ENCODE data around the gene ITGAD.

Gene ITGAD

DNA sequence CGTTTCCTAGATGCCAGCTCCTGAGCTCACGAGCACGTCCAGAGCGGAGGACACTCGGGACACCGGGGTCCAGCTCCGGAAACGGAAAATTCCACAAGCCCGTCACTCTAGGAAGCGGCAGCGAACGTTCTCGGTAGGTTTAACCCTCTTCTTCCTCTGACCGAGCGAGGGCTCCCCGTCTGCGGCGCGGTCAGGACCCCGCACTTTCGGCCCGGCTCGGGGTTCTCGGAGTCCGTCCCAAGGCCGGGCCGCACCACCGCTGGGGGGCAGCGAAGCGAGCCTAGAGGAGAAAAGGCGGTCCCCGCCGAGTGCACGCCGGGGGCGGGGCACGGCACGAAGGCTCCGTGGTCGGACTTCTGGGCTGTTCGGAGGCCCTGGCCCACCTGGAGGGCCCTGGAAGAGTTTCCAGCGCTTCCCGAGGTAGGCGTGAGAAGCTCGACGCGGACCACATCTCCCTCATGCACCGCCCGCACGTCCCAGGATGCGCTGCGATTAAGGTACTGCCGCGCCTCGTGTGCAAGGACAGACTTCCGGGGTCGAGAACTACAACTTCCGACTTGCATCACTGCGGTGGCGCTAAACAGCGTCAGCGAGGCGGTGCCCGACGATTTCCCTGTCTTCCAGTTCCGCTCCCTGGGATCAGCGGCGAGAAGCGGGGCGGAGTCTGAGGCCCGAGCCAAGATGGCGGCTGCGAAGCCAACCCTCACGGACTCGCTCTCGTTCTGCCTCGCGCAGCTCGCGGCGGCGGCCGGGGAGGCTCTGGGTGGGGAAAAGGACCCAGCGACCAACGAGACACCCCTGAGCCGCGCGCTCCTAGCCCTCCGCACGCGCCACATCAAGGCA, 65.9 kb downstream of the ITGAD start, which contains the start of gene ARMC5 (continued):
- TF ChIP-seq, protein P1, sequence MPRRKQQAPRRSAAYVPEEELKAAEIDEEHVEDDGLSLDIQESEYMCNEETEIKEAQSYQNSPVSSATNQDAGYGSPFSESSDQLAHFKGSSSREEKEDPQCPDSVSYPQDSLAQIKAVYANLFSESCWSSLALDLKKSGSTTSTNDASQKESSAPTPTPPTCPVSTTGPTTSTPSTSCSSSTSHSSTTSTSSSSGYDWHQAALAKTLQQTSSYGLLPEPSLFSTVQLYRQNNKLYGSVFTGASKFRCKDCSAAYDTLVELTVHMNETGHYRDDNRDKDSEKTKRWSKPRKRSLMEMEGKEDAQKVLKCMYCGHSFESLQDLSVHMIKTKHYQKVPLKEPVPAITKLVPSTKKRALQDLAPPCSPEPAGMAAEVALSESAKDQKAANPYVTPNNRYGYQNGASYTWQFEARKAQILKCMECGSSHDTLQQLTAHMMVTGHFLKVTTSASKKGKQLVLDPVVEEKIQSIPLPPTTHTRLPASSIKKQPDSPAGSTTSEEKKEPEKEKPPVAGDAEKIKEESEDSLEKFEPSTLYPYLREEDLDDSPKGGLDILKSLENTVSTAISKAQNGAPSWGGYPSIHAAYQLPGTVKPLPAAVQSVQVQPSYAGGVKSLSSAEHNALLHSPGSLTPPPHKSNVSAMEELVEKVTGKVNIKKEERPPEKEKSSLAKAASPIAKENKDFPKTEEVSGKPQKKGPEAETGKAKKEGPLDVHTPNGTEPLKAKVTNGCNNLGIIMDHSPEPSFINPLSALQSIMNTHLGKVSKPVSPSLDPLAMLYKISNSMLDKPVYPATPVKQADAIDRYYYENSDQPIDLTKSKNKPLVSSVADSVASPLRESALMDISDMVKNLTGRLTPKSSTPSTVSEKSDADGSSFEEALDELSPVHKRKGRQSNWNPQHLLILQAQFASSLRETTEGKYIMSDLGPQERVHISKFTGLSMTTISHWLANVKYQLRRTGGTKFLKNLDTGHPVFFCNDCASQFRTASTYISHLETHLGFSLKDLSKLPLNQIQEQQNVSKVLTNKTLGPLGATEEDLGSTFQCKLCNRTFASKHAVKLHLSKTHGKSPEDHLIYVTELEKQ (tag by site-specific recombination; IDR thresholded peaks at IDR 0.05; ENCODE audit: borderline replicate concordance), result no peak
- no peak for TF ChIP-seq BCL11B (tag by site-specific recombination; IDR thresholded peaks at IDR 0.05; ENCODE audit: low read depth)
- no peak for TF ChIP-seq ZNF514 (tag by site-specific recombination; IDR thresholded peaks at IDR 0.05)
- TF ChIP-seq ZNF23 (tag by site-specific recombination; IDR thresholded peaks at IDR 0.05; ENCODE audit: borderline replicate concordance), result no peak
- no peak for TF ChIP-seq PRDM1 (tag by site-specific recombination; IDR thresholded peaks at IDR 0.05)
- no peak for TF ChIP-seq FEZF1 (tag by site-specific recombination; IDR thresholded peaks at IDR 0.05)
- no peak for TF ChIP-seq ZNF426 (tag by site-specific recombination; IDR thresholded peaks at IDR 0.05)
- TF ChIP-seq ZNF394 (tag by site-specific recombination; IDR thresholded peaks at IDR 0.05; ENCODE audit: borderline replicate concordance), result peak; percentile 80; the same call in 1 of the 2 replicates
- no peak for TF ChIP-seq ZNF138 (tag by site-specific recombination; IDR thresholded peaks at IDR 0.05; ENCODE audit: borderline replicate concordance)
- no peak for TF ChIP-seq ZNF248 (tag by site-specific recombination; IDR thresholded peaks at IDR 0.05)
- TF ChIP-seq, protein P2, sequence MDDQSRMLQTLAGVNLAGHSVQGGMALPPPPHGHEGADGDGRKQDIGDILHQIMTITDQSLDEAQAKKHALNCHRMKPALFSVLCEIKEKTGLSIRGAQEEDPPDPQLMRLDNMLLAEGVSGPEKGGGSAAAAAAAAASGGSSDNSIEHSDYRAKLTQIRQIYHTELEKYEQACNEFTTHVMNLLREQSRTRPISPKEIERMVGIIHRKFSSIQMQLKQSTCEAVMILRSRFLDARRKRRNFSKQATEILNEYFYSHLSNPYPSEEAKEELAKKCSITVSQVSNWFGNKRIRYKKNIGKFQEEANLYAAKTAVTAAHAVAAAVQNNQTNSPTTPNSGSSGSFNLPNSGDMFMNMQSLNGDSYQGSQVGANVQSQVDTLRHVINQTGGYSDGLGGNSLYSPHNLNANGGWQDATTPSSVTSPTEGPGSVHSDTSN (CRISPR knock-in tag; IDR thresholded peaks at IDR 0.05), result peak; percentile 27
- TF ChIP-seq ZNF302 (tag by site-specific recombination; IDR thresholded peaks at IDR 0.05; ENCODE audit: low read depth), result no peak
- no peak for TF ChIP-seq ZNF585B (tag by site-specific recombination; IDR thresholded peaks at IDR 0.05)
- TF ChIP-seq ZNF366 (tag by site-specific recombination; conservative IDR thresholded peaks at IDR 0.05), result no peak
- TF ChIP-seq KLF1 (tag by site-specific recombination; IDR thresholded peaks at IDR 0.05), result peak; percentile 80
- TF ChIP-seq ZNF677 (tag by site-specific recombination; IDR thresholded peaks at IDR 0.05), result no peak
- TF ChIP-seq, protein P3, sequence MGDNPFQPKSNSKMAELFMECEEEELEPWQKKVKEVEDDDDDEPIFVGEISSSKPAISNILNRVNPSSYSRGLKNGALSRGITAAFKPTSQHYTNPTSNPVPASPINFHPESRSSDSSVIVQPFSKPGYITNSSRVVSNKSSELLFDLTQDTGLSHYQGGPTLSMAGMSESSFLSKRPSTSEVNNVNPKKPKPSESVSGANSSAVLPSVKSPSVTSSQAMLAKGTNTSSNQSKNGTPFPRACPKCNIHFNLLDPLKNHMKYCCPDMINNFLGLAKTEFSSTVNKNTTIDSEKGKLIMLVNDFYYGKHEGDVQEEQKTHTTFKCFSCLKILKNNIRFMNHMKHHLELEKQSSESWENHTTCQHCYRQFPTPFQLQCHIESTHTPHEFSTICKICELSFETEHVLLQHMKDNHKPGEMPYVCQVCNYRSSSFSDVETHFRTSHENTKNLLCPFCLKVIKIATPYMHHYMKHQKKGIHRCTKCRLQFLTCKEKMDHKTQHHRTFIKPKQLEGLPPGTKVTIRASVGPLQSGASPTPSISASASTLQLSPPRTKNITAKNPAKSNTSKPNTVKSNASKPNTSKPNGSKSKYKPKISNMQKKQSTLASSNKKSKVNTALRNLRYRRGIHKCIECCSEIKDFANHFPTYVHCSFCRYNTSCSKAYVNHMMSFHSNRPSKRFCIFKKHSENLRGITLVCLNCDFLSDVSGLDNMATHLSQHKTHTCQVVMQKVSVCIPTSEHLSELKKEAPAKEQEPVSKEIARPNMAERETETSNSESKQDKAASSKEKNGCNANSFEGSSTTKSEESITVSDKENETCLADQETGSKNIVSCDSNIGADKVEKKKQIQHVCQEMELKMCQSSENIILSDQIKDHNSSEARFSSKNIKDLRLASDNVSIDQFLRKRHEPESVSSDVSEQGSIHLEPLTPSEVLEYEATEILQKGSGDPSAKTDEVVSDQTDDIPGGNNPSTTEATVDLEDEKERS (tag by site-specific recombination; IDR thresholded peaks at IDR 0.05), result no peak
- TF ChIP-seq, protein P4, sequence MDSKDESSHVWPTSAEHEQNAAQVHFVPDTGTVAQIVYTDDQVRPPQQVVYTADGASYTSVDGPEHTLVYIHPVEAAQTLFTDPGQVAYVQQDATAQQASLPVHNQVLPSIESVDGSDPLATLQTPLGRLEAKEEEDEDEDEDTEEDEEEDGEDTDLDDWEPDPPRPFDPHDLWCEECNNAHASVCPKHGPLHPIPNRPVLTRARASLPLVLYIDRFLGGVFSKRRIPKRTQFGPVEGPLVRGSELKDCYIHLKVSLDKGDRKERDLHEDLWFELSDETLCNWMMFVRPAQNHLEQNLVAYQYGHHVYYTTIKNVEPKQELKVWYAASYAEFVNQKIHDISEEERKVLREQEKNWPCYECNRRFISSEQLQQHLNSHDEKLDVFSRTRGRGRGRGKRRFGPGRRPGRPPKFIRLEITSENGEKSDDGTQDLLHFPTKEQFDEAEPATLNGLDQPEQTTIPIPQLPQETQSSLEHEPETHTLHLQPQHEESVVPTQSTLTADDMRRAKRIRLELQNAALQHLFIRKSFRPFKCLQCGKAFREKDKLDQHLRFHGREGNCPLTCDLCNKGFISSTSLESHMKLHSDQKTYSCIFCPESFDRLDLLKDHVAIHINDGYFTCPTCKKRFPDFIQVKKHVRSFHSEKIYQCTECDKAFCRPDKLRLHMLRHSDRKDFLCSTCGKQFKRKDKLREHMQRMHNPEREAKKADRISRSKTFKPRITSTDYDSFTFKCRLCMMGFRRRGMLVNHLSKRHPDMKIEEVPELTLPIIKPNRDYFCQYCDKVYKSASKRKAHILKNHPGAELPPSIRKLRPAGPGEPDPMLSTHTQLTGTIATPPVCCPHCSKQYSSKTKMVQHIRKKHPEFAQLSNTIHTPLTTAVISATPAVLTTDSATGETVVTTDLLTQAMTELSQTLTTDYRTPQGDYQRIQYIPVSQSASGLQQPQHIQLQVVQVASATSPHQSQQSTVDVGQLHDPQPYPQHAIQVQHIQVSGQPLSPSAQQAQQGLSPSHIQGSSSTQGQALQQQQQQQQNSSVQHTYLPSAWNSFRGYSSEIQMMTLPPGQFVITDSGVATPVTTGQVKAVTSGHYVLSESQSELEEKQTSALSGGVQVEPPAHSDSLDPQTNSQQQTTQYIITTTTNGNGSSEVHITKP (tag by site-specific recombination; IDR thresholded peaks at IDR 0.05), result peak; percentile 92
- TF ChIP-seq GLIS1 (tag by site-specific recombination; IDR thresholded peaks at IDR 0.05), result peak; percentile 33; the same call in 1 of the 2 replicates
- TF ChIP-seq SP7 (tag by site-specific recombination; IDR thresholded peaks at IDR 0.05), result peak; percentile 65
- peak; percentile 61; the same call in 1 of the 2 replicates for TF ChIP-seq ZNF777 (tag by site-specific recombination; IDR thresholded peaks at IDR 0.05; ENCODE audit: borderline replicate concordance)
- TF ChIP-seq, protein P5, sequence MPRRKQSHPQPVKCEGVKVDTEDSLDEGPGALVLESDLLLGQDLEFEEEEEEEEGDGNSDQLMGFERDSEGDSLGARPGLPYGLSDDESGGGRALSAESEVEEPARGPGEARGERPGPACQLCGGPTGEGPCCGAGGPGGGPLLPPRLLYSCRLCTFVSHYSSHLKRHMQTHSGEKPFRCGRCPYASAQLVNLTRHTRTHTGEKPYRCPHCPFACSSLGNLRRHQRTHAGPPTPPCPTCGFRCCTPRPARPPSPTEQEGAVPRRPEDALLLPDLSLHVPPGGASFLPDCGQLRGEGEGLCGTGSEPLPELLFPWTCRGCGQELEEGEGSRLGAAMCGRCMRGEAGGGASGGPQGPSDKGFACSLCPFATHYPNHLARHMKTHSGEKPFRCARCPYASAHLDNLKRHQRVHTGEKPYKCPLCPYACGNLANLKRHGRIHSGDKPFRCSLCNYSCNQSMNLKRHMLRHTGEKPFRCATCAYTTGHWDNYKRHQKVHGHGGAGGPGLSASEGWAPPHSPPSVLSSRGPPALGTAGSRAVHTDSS (tag by site-specific recombination; IDR thresholded peaks at IDR 0.05), result no peak
- no peak for TF ChIP-seq ZFP3 (tag by site-specific recombination; IDR thresholded peaks at IDR 0.05; ENCODE audit: low read depth)
- no peak for TF ChIP-seq GFI1B (tag by site-specific recombination; IDR thresholded peaks at IDR 0.05)
- no peak for TF ChIP-seq ZNF654 (tag by site-specific recombination; IDR thresholded peaks at IDR 0.05; ENCODE audit: low read depth)
- no peak for TF ChIP-seq ZNF747 (tag by site-specific recombination; IDR thresholded peaks at IDR 0.05)
- no peak for TF ChIP-seq ZFP37 (tag by site-specific recombination; IDR thresholded peaks at IDR 0.05)
